Liver (tissue), 9 donors: ENCODE measurements around the gene ALDH3A1. TPM values are rescaled to one million over a fixed set of nuclear protein-coding genes. Genes with fewer than 3 reads are reported as not detected.

Experiments
- DNase-seq: peaks from one replicate; pipeline ENCODE4 v3.0.0-alpha.2; 2017; ENCODE audit warnings: low spot score
- H3K27ac ChIP-seq, 2 donors: one replicate each; pipeline ENCODE4 v1.7.0; 2013; ENCODE audit warnings: inconsistent platforms in 2 of 2, low read length in 2 of 2, control low read depth in 1 of 2, low read depth in 1 of 2, mild to moderate bottlenecking in 1 of 2
- H3K27me3 ChIP-seq, 4 donors: one replicate each; pipeline versions ENCODE4 v1.6.1 to v1.7.0; 2013; ENCODE audit warnings: low read length in 3 of 4, inconsistent platforms in 1 of 4, mild to moderate bottlenecking in 1 of 4, moderate library complexity in 1 of 4; ENCODE audit not compliant: control insufficient read depth in 4 of 4, insufficient read depth in 4 of 4
- H3K36me3 ChIP-seq, 4 donors: one replicate each; pipeline versions ENCODE4 v1.6.1 to v1.7.0; 2013; ENCODE audit warnings: low read length in 3 of 4, mild to moderate bottlenecking in 3 of 4, low read depth in 1 of 4, moderate library complexity in 1 of 4; ENCODE audit not compliant: control insufficient read depth in 4 of 4, insufficient read depth in 3 of 4
- H3K4me1 ChIP-seq, 4 donors: one replicate each; pipeline versions ENCODE4 v1.6.1 to v1.7.0; 2013; ENCODE audit warnings: low read length in 3 of 4, mild to moderate bottlenecking in 3 of 4, moderate library complexity in 1 of 4; ENCODE audit not compliant: control insufficient read depth in 4 of 4, insufficient read depth in 4 of 4
- H3K4me3 ChIP-seq, 3 donors: one replicate each; pipeline versions ENCODE4 v1.6.1 to v1.7.0; 2013; ENCODE audit warnings: low read length in 3 of 3, control low read depth in 1 of 3, low read depth in 1 of 3, mild to moderate bottlenecking in 1 of 3
- H3K9ac ChIP-seq, 2 donors: one replicate each; pipeline ENCODE4 v1.7.0; 2013; ENCODE audit warnings: low read length in 2 of 2, mild to moderate bottlenecking in 2 of 2, moderate library complexity in 2 of 2, control low read depth in 1 of 2, low read depth in 1 of 2
- H3K9me3 ChIP-seq, 4 donors: one replicate each; pipeline versions ENCODE4 v1.6.1 to v1.7.0; 2013; ENCODE audit warnings: low read length in 3 of 4; ENCODE audit not compliant: control insufficient read depth in 4 of 4
- ATF3 ChIP-seq: IDR thresholded peaks from 2 replicates; pipeline ENCODE4 v1.6.1; 2016; ENCODE audit warnings: antibody characterized with exemption
- CTCF ChIP-seq: fragments of 150-350 bp; IDR thresholded peaks from 2 replicates; pipeline ENCODE4 v1.5.1; 2017; ENCODE audit warnings: improper control_type of control experiment, low read depth, low read length; ENCODE audit not compliant: missing input control
- EGR1 ChIP-seq, 2 donors: IDR thresholded peaks; 2 replicates each; pipeline ENCODE4 v1.6.1; 2016 to 2018; ENCODE audit warnings: antibody characterized with exemption in 2 of 2, low read depth in 2 of 2
- FOXA1 ChIP-seq: IDR thresholded peaks from 2 replicates; pipeline ENCODE4 v1.6.1; 2016; ENCODE audit warnings: antibody characterized with exemption
- FOXA2 ChIP-seq: IDR thresholded peaks from 2 replicates; pipeline ENCODE4 v1.6.1; 2016; ENCODE audit warnings: antibody characterized with exemption
- GABPA ChIP-seq, 2 donors: IDR thresholded peaks in 1 of 2; conservative IDR thresholded peaks in 1 of 2; 2 replicates each; pipeline ENCODE4 v1.6.1; 2016; ENCODE audit warnings: antibody characterized with exemption in 2 of 2, mild to moderate bottlenecking in 1 of 2, moderate library complexity in 1 of 2
- HNF4A ChIP-seq, 2 donors: conservative IDR thresholded peaks; 2 replicates each; pipeline ENCODE4 v1.6.1; 2016; ENCODE audit warnings: antibody characterized with exemption in 2 of 2, mild to moderate bottlenecking in 2 of 2
- HNF4G ChIP-seq: IDR thresholded peaks from 2 replicates; pipeline ENCODE4 v1.6.1; 2016; ENCODE audit warnings: antibody characterized with exemption
- JUND ChIP-seq, 2 donors: IDR thresholded peaks; 2 replicates each; pipeline ENCODE4 v1.6.1; 2016; ENCODE audit warnings: antibody characterized with exemption in 2 of 2
- MAX ChIP-seq: IDR thresholded peaks from 2 replicates; pipeline ENCODE4 v1.6.1; 2016; ENCODE audit warnings: antibody characterized with exemption
- NR2F2 ChIP-seq: IDR thresholded peaks from 2 replicates; pipeline ENCODE4 v1.6.1; 2016; ENCODE audit warnings: antibody characterized with exemption
- RAD21 ChIP-seq, 2 donors: IDR thresholded peaks; 2 replicates each; pipeline ENCODE4 v1.6.1; 2016; ENCODE audit warnings: antibody characterized with exemption in 2 of 2, mild to moderate bottlenecking in 2 of 2
- REST ChIP-seq: IDR thresholded peaks from 2 replicates; pipeline ENCODE4 v1.6.1; 2016; ENCODE audit warnings: antibody characterized with exemption, mild to moderate bottlenecking
- RXRA ChIP-seq, 2 donors: IDR thresholded peaks; 2 replicates each; pipeline ENCODE4 v1.6.1; 2017 to 2018; ENCODE audit warnings: antibody characterized with exemption in 2 of 2, mild to moderate bottlenecking in 1 of 2
- SP1 ChIP-seq: IDR thresholded peaks from 2 replicates; pipeline ENCODE4 v1.6.1; 2018; ENCODE audit warnings: antibody characterized with exemption, mild to moderate bottlenecking
- TAF1 ChIP-seq: conservative IDR thresholded peaks from 2 replicates; pipeline ENCODE4 v1.6.1; 2016; ENCODE audit warnings: antibody characterized with exemption, mild to moderate bottlenecking
- YY1 ChIP-seq: IDR thresholded peaks from 2 replicates; pipeline ENCODE4 v1.6.1; 2016; ENCODE audit warnings: antibody characterized with exemption, mild to moderate bottlenecking
- ZBTB33 ChIP-seq: IDR thresholded peaks from 2 replicates; pipeline ENCODE4 v1.6.1; 2016; ENCODE audit warnings: antibody characterized with exemption
- WGBS: extraction: QIAGEN DNeasy Blood & Tissue Kit; methylation state at CpG from one replicate; pipeline ENCODE4 v1.1.7; 2013; 5-methylcytosine and 5-hydroxymethylcytosine counted together
- polyA plus RNA-seq, 2 donors: library from polyadenylated mRNA; stranded (reverse) in 1 of 2; unstranded in 1 of 2; fragments of 200-250 nt in 1 of 2; fragments of >200 nt in 1 of 2; fragmentation: Nextera tagmentation in 1 of 2; extraction: Ambion mirVana in 1 of 2; gene quantifications; one replicate each; pipeline versions ENCODE4 v1.2.1 to v1.2.3, GENCODE V29; 2013 to 2015
- total RNA-seq, 2 donors: library from RNA; depleted of rRNA; stranded (reverse); fragments of >200 nt; gene quantifications; one replicate each; pipeline ENCODE4 v1.2.3, GENCODE V29; 2014
- donor health status: healthy.
- donor health status: healthy.
- donor health status: healthy.
- donor health status: healthy.
- donor health status: healthy.

The ALDH3A1 gene
- total and polyA plus RNA-seq, 4 donors: 0.09 to 3.2 (median 0.22) TPM

- TF ChIP-seq HNF4A (conservative IDR thresholded peaks at IDR 0.05): no peak
- no peak for TF ChIP-seq RXRA (IDR thresholded peaks at IDR 0.05)
- no peak for TF ChIP-seq REST
- no peak for TF ChIP-seq RAD21 (IDR thresholded peaks at IDR 0.05)
- no peak for TF ChIP-seq HNF4G
- no peak for TF ChIP-seq FOXA2
- no peak for TF ChIP-seq FOXA1
- TF ChIP-seq ZBTB33: no peak
- TF ChIP-seq GABPA (IDR thresholded peaks at IDR 0.05 in 1 of 2, conservative IDR thresholded peaks at IDR 0.05 in 1 of 2): no peak
- no peak for TF ChIP-seq ATF3
- no peak for TF ChIP-seq EGR1 (IDR thresholded peaks at IDR 0.05; ENCODE audit: low read depth in 2 of 2)
- no peak for TF ChIP-seq JUND (IDR thresholded peaks at IDR 0.05)
- TF ChIP-seq NR2F2: no peak
- no peak for TF ChIP-seq YY1
- no peak for TF ChIP-seq TAF1
- TF ChIP-seq CTCF: no peak
- Histone ChIP-seq H3K9me3 (no peaks in the 10 kb centered on the region), H3K4me1 (peaks cover 3 to 19% (median 8%) of the 10 kb centered on the region in 4 donors), H3K9ac (no peak overlapping the region), H3K27ac (no peak overlapping the region), H3K4me3 (no peak overlapping the region), H3K27me3 (no peaks in the 10 kb centered on the region), H3K36me3 (no peaks in the 10 kb centered on the region)
- DNase-seq: no peak
- 89% methylated on average over 13 of the region's 13 CpGs for WGBS
Measured at GRCh38 chr17:19748807-19749193, 702 bp upstream of the ALDH3A1 start.

GRCh38 chr17:19747159-19747719 lies 859 bp downstream of the ALDH3A1 start:
- H3K27ac ChIP-seq: no peak overlapping the region
- H3K9me3 ChIP-seq: no peaks in the 10 kb centered on the region
- no peak overlapping the region for H3K4me3 ChIP-seq
- H3K4me1 ChIP-seq: peaks cover 3 to 16% (median 8%) of the 10 kb centered on the region in 4 donors
- H3K9ac ChIP-seq: no peak overlapping the region
- TF ChIP-seq RXRA (IDR thresholded peaks at IDR 0.05): no peak
- TF ChIP-seq HNF4G: no peak
- TF ChIP-seq ZBTB33: no peak
- no peak for TF ChIP-seq SP1
- no peak for TF ChIP-seq TAF1
- TF ChIP-seq ATF3: no peak
- TF ChIP-seq FOXA1: no peak
- TF ChIP-seq MAX: no peak
- TF ChIP-seq YY1: no peak
- TF ChIP-seq HNF4A (conservative IDR thresholded peaks at IDR 0.05): no peak
- no peak for TF ChIP-seq EGR1 (IDR thresholded peaks at IDR 0.05; ENCODE audit: low read depth in 2 of 2)
- TF ChIP-seq GABPA (IDR thresholded peaks at IDR 0.05 in 1 of 2, conservative IDR thresholded peaks at IDR 0.05 in 1 of 2): no peak
- TF ChIP-seq FOXA2: no peak
- no peak for DNase-seq
- no peaks in the 10 kb centered on the region for H3K36me3 ChIP-seq
- no peaks in the 10 kb centered on the region for H3K27me3 ChIP-seq
- WGBS: 94% methylated on average over 13 of the region's 13 CpGs
